Central memory CD4-positive, alpha-beta T cell (primary cell): ENCODE results near the gene BASP1.
"Not testable (repeated sequence)": the region's sequence is repeated elsewhere in the genome, so short reads cannot be mapped to it uniquely, and the experiment has no call there.

Experiments used
- DNase-seq: peaks from one replicate; pipeline ENCODE4 v3.0.0; 2022
- total RNA-seq, 3 experiments: gene quantifications; one replicate each; lab custom pipeline; 2026; lab: John Stamatoyannopoulos, UW

BASP1 gene
- 0 to 0.88 (median 0.05) reads per million in 3 experiments for total RNA-seq

GRCh38 chr5:17217493-17218352, at the start of gene BASP1:
Gene BASP1, plus strand, starts transcription at chr5:17217631. Its CDS starts 57,586 bp downstream, at chr5:17275217.
- peak; percentile 5 for DNase-seq

GRCh38 chr5:17169507-17169906, 47.9 kb upstream of the BASP1 start:
- no peak for DNase-seq

- DNase-seq = no peak
Observed at GRCh38 chr5:17172791-17173190, 44.6 kb upstream of the BASP1 start.

- DNase-seq = no peak
Observed at GRCh38 chr5:17174965-17175364, 42.5 kb upstream of the BASP1 start.

GRCh38 chr5:17177501-17178372, 39.7 kb upstream of the BASP1 start:
- no peak for DNase-seq

- DNase-seq = no peak
Observed at GRCh38 chr5:17178373-17178675, 39.1 kb upstream of the BASP1 start.

GRCh38 chr5:17180330-17180843, 37.0 kb upstream of the BASP1 start:
- DNase-seq = no peak

GRCh38 chr5:17180864-17181723, 36.3 kb upstream of the BASP1 start:
- DNase-seq = no peak

- DNase-seq = no peak
Observed at GRCh38 chr5:17182494-17182893, 34.9 kb upstream of the BASP1 start.

GRCh38 chr5:17182981-17183380, 34.5 kb upstream of the BASP1 start:
- no peak for DNase-seq

GRCh38 chr5:17183831-17184230, 33.6 kb upstream of the BASP1 start:
- DNase-seq = no peak

GRCh38 chr5:17184588-17184987, 32.8 kb upstream of the BASP1 start:
- DNase-seq = no peak

GRCh38 chr5:17185349-17185748, 32.1 kb upstream of the BASP1 start:
- no peak for DNase-seq

- no peak for DNase-seq
Observed at GRCh38 chr5:17185773-17186172, 31.7 kb upstream of the BASP1 start.

- no peak for DNase-seq
Observed at GRCh38 chr5:17186256-17186655, 31.2 kb upstream of the BASP1 start.

- no peak for DNase-seq
Observed at GRCh38 chr5:17187011-17187785, 30.2 kb upstream of the BASP1 start.

GRCh38 chr5:17187786-17188170, 29.7 kb upstream of the BASP1 start:
- no peak for DNase-seq

- DNase-seq = peak; percentile 15
Observed at GRCh38 chr5:17189381-17190036, 27.9 kb upstream of the BASP1 start.

- no peak for DNase-seq
Observed at GRCh38 chr5:17190242-17190778, 27.1 kb upstream of the BASP1 start.

GRCh38 chr5:17190799-17191391, 26.5 kb upstream of the BASP1 start:
- DNase-seq = no peak

- not testable (repeated sequence) for DNase-seq
Observed at GRCh38 chr5:17191574-17191973, 25.9 kb upstream of the BASP1 start.
